ENCODE measurements around the gene P3R3URF. TPM values are rescaled to one million over a fixed set of nuclear protein-coding genes. Genes with fewer than 3 reads are reported as not detected.
A peak's percentile ranks its signal among the peaks of the same experiment; 100 is the strongest.

The P3R3URF gene
- polyA plus RNA-seq, 3 donors from 2014 or later, result not detected

GRCh38 chr1:46188295-46189030 is 12.2 kb upstream of the P3R3URF start:
- no peaks in the 10 kb centered on the region for H3K9me3 Mint-ChIP-seq
- peaks cover 18 to 26% (median 24%) of the 10 kb centered on the region in 3 donors for H3K36me3 Mint-ChIP-seq
- no peak for DNase-seq
- H3K4me1 Mint-ChIP-seq, result peaks cover 21 to 24% of the 10 kb centered on the region in 2 donors
- peak overlapping the region in 2 of 6 donors; percentile 19 to 22 for H3K27ac Mint-ChIP-seq
- peaks cover 0 to 2% (median 0%) of the 10 kb centered on the region in 3 donors for H3K27me3 Mint-ChIP-seq (ENCODE audit: low read depth in 3 of 3)
- no peak overlapping the region for H3K4me3 Mint-ChIP-seq

- peaks cover 0 to 2% (median 0%) of the 10 kb centered on the region in 3 donors for H3K27me3 Mint-ChIP-seq (ENCODE audit: low read depth in 3 of 3)
- H3K4me1 Mint-ChIP-seq, result peaks cover 21 to 23% of the 10 kb centered on the region in 2 donors
- no peak overlapping the region for H3K4me3 Mint-ChIP-seq
- H3K36me3 Mint-ChIP-seq, result peaks cover 13 to 22% (median 20%) of the 10 kb centered on the region in 3 donors
- no peak overlapping the region for H3K27ac Mint-ChIP-seq
- DNase-seq, result no peak
- H3K9me3 Mint-ChIP-seq, result no peaks in the 10 kb centered on the region
These were observed 11.0 kb upstream of the P3R3URF start for GRCh38 chr1:46187106-46187869.

- Mint-ChIP-seq H3K36me3 (peaks cover 10 to 20% (median 19%) of the 10 kb centered on the region in 3 donors), H3K4me3 (no peak overlapping the region), H3K27me3 (ENCODE audit: low read depth in 3 of 3) (peaks cover 0 to 3% (median 0%) of the 10 kb centered on the region in 3 donors), H3K27ac (peak overlapping the region in 3 of 6 donors; percentile 31 to 72 (median 67)), H3K9me3 (no peaks in the 10 kb centered on the region), H3K4me1 (peaks cover 21 to 23% of the 10 kb centered on the region in 2 donors)
- no peak for DNase-seq
These were observed 9.8 kb upstream of the P3R3URF start for GRCh38 chr1:46186076-46186475.

- peak overlapping the region in 3 of 5 donors; percentile 6 to 38 (median 29) for H3K4me3 Mint-ChIP-seq
- H3K9me3 Mint-ChIP-seq, result no peaks in the 10 kb centered on the region
- peaks cover 21 to 23% of the 10 kb centered on the region in 2 donors for H3K4me1 Mint-ChIP-seq
- no peak for DNase-seq
- H3K27ac Mint-ChIP-seq, result peak overlapping the region in 4 of 6 donors; percentile 13 to 72 (median 67)
- peaks cover 4 to 16% (median 15%) of the 10 kb centered on the region in 3 donors for H3K36me3 Mint-ChIP-seq
- peaks cover 0 to 3% (median 0%) of the 10 kb centered on the region in 3 donors for H3K27me3 Mint-ChIP-seq (ENCODE audit: low read depth in 3 of 3)
These were observed 8.8 kb upstream of the P3R3URF start for GRCh38 chr1:46184920-46185658.

DNA sequence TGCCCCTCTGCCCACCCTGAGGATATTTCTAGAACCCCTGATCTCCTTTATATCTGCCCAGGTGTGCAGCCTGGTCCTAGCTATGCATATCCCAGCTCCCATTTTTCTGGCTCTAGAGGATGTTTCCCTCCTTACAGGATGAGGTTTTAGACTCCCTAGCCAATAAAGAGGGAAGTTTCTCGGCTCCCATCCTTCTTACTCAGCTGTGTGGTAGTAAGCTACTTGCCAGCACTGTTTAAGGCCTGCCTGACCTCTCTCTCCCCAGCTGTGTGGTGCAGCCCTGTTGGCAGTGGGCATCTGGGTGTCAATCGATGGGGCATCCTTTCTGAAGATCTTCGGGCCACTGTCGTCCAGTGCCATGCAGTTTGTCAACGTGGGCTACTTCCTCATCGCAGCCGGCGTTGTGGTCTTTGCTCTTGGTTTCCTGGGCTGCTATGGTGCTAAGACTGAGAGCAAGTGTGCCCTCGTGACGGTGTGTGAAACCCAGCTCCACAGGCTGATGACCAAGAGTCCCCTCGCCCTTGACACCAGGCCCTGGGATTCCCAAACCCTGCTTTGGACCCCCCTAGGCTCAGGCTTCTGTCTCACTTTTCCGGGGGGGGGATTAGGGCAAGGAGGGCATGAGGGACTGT is 7.8 kb upstream of the P3R3URF start:
- peaks cover 0 to 9% (median 9%) of the 10 kb centered on the region in 3 donors for H3K36me3 Mint-ChIP-seq
- H3K27me3 Mint-ChIP-seq (ENCODE audit: low read depth in 3 of 3), result peaks cover 0 to 3% (median 0%) of the 10 kb centered on the region in 3 donors
- peaks cover 21 to 23% of the 10 kb centered on the region in 2 donors for H3K4me1 Mint-ChIP-seq
- H3K4me3 Mint-ChIP-seq, result peak overlapping the region in 4 of 5 donors; percentile 31 to 69 (median 54)
- peak; percentile 42 to 52 (median 51) for DNase-seq
- H3K9me3 Mint-ChIP-seq, result no peaks in the 10 kb centered on the region
- peak overlapping the region; percentile 58 to 72 (median 66) for H3K27ac Mint-ChIP-seq

DNA sequence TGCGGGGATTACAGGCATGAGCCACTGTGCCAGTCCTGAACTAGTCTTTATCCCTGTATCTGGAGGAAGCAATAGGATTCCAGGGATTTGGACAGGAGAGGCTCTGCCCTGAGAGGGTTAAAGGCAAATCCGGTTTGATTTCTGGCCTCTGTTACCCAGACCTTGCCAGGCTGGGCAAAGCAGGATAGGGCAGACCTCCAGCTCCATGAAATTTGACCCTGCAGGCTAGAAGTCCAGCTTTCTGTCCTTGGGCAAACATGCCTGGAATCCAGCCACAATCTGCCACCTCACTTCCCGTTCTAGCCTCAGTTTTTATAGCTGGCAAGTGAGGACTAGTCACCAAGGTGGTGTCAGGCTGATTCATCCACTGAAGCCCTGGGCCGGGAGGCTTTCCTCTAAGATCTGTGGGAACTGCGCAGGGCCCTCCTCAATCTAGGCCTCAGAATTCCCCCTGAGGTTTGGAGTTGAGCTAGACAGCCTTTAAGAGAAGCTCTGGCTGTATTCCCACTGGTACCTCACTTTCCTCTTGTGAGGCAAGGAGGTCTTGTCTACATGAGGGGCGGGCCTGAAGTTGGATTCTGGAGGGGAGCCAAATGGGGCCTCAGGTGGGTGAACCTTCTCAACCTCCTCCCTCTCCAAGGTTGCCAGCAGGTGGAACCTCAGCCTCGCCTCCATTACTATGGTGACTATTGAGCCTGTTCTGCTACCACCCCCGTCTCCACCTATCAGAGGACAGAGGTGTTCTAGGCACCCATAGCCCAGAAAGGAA is 7.0 kb upstream of the P3R3URF start:
- Mint-ChIP-seq H3K9me3 (no peaks in the 10 kb centered on the region), H3K27ac (peak overlapping the region in 2 of 6 donors; percentile 58 to 67), H3K4me1 (peaks cover 21 to 23% of the 10 kb centered on the region in 2 donors), H3K27me3 (ENCODE audit: low read depth in 3 of 3) (peaks cover 0 to 3% (median 0%) of the 10 kb centered on the region in 3 donors), H3K4me3 (no peak overlapping the region), H3K36me3 (peaks cover 0 to 8% (median 7%) of the 10 kb centered on the region in 3 donors)
- no peak for DNase-seq

DNA sequence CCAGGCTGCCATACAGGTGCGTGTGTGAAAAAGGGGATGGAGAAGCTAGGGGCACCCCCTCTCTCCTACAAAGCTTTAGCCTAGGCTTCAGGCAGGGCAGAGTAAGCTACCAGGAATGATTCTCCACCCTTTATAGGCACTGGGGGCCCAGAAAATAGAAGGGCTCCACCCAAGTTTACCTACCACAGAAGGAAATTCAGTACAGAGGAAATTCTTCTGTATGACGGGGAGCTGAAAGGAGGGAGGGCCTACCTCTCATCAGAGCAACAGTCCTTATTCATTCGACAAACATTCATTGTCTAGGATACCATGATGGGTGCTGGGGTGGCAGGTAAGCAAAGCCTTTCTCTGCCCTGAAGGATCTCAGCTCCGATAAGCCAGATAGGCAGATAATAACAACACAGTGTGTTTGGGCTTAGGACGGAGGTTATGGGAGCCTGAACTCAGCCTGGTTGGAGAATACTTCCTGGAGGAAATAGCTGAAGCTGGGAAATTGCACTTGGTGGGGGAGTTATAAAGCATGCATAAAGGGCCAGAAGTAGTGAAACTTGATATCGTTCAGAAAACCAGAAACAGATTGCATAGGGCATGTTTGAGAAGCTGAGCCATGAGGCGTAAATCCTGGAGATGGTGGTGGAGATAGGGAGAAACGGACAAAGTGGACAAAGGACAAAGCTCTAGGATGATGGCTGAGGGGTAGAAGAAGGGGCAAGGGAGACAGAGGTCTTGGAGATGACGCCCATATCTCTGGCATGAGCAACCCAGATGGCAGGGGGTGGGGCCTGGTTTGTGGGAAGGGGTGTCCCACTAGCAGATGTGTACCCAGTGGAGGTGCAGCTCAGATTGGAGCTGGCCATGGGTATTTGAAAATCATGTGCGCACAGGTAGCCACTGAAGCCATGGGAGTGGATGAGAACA is 5.3 kb upstream of the P3R3URF start:
- H3K4me1 Mint-ChIP-seq, result peaks cover 21 to 23% of the 10 kb centered on the region in 2 donors
- H3K27ac Mint-ChIP-seq, result no peak overlapping the region
- no peak overlapping the region for H3K4me3 Mint-ChIP-seq
- no peak for DNase-seq
- no peaks in the 10 kb centered on the region for H3K36me3 Mint-ChIP-seq
- no peaks in the 10 kb centered on the region for H3K9me3 Mint-ChIP-seq
- peaks cover 0 to 3% (median 0%) of the 10 kb centered on the region in 3 donors for H3K27me3 Mint-ChIP-seq (ENCODE audit: low read depth in 3 of 3)

DNA sequence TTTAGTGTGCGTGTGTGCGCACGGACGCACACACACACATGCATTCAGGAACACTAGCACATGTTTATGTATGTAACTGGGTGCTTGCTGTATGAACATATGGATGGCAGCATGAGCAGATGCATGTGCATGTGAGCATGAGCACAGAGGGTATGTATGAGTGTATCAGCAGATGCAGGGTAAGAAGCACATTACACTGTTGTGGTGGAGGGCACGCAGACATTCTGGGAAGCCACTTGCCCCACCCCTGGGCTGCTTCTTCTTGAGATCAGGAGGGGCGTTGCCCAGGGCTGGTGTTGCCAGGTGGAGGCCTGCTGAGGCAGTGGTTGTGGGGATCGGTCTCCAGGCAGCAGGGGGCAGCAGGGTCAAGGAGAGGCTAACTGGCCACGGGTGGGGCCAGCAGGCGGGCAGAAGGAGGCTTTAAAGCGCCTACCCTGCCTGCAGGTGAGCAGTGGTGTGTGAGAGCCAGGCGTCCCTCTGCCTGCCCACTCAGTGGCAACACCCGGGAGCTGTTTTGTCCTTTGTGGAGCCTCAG is 3.9 kb upstream of the P3R3URF start:
- Mint-ChIP-seq H3K9me3 (no peaks in the 10 kb centered on the region), H3K4me3 (no peak overlapping the region), H3K27me3 (ENCODE audit: low read depth in 3 of 3) (peaks cover 0 to 3% (median 0%) of the 10 kb centered on the region in 3 donors), H3K36me3 (no peaks in the 10 kb centered on the region), H3K27ac (no peak overlapping the region), H3K4me1 (peaks cover 17 to 18% of the 10 kb centered on the region in 2 donors)
- no peak for DNase-seq

DNA sequence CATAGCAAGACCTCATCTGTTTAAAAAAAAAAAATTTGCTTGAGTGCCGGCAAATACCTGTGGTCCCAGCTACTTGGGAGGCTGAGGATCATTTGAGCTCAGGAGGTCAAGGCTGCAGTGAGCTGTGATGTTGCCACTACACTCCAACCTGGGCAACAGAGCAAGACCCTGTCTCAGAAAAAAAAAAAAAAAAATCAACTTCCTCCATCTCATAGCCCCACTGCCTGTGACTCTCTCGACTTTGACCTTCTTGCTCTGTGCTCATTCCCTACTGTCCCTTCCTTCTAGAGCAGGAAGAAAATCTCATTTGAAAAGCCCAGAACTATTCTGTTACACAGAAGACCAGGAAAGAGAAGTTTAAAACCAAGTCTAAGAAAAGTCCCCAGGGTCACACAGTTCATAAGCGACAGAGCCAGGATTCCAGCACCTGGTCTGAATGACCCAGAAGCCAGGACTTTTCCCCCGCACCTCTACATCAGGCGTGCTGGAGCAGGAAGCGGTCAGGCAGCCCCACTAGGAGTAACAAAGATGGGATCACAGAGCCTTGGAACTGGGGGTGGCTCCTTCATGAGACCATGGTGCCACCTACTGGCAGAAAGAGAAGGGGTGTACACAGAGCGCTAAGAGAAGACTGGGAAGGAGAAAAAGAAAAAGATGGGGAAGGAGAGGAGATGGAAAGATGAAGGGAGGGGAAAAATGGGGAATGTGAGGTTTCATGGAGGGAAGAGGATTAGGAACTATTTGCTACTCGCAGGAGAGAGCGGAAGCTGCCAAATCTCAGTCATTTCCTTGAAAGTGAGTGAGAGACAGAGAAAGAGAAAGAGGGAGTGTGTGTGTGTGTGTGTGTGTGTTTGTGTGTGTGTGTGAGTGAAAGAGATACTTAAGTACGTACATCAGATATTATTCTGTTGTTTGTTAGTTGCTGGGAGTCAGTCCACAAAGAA is 3.1 kb upstream of the P3R3URF start:
- H3K4me3 Mint-ChIP-seq, result no peak overlapping the region
- peaks cover 10 to 11% of the 10 kb centered on the region in 2 donors for H3K4me1 Mint-ChIP-seq
- no peaks in the 10 kb centered on the region for H3K36me3 Mint-ChIP-seq
- no peaks in the 10 kb centered on the region for H3K9me3 Mint-ChIP-seq
- no peak overlapping the region for H3K27ac Mint-ChIP-seq
- peaks cover 0 to 1% (median 0%) of the 10 kb centered on the region in 3 donors for H3K27me3 Mint-ChIP-seq (ENCODE audit: low read depth in 3 of 3)
- peak; percentile 53 to 65 (median 58) for DNase-seq

DNA sequence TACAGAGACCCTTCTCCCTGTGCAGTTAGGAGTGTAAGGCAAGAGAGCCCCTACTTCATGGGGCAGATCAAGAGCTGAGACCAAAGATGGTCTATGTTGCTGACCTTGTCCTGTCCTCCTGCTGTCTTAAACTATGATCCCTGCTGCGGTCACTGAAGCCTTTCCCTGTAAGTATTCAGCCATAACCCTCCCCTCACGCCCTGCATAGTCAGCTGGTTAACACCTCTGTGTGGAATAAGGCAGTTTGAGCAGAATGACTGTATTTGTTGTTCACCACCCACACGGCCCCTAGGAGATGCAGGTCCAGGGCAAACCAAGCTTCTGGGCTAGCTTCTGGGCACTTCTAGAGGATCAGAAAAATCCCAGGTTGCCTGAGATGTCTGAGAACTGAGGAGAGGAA is 1.0 kb downstream of the P3R3URF start:
- Mint-ChIP-seq H3K27ac (no peak overlapping the region), H3K4me3 (no peak overlapping the region), H3K36me3 (no peaks in the 10 kb centered on the region), H3K9me3 (peaks cover 0 to 1% (median 0%) of the 10 kb centered on the region in 6 donors), H3K27me3 (ENCODE audit: low read depth in 3 of 3) (peaks cover 0 to 4% (median 2%) of the 10 kb centered on the region in 3 donors), H3K4me1 (no peaks in the 10 kb centered on the region)
- no peak for DNase-seq
